Osteoblast (primary cell): Measurements from ENCODE around the gene TRIM23. TPM values are rescaled to one million over a fixed set of nuclear protein-coding genes. Genes with fewer than 3 reads are reported as not detected.

Experiments used
- DNase-seq: peaks from one replicate; pipeline ENCODE4 v3.0.0; 2011; ENCODE audit warnings: low spot score, mixed read lengths; ENCODE audit not compliant: insufficient read length; ENCODE audit errors: missing footprints
- H2AFZ ChIP-seq: 2 replicates; pipeline ENCODE4 v1.6.0; 2011; ENCODE audit warnings: mild to moderate bottlenecking, low read length
- H3K27ac ChIP-seq: 2 replicates; pipeline ENCODE4 v1.5.1; 2011; ENCODE audit warnings: mild to moderate bottlenecking, low read depth, low read length, moderate library complexity
- H3K27me3 ChIP-seq: 2 replicates; pipeline ENCODE4 v1.6.0; 2012; ENCODE audit warnings: mild to moderate bottlenecking, control low read depth, inconsistent platforms, low read length, moderate library complexity; ENCODE audit not compliant: insufficient read depth
- H3K36me3 ChIP-seq: 2 replicates; pipeline ENCODE4 v1.5.1; 2011; ENCODE audit warnings: mild to moderate bottlenecking, low read length, control low read depth, moderate library complexity; ENCODE audit not compliant: insufficient read depth
- H3K4me1 ChIP-seq: 2 replicates; pipeline ENCODE4 v1.5.1; 2011; ENCODE audit warnings: mild to moderate bottlenecking, low read length, control low read depth, moderate library complexity; ENCODE audit not compliant: insufficient read depth
- H3K4me2 ChIP-seq: 2 replicates; pipeline ENCODE4 v1.6.0; 2011; ENCODE audit warnings: mild to moderate bottlenecking, low read length; ENCODE audit not compliant: insufficient read depth
- H3K4me3 ChIP-seq: fragments of 200-600 bp; sonication (generic); 3 replicates; pipeline ENCODE4 v1.5.1; 2012; ENCODE audit warnings: mild to moderate bottlenecking, low read length, inconsistent platforms; ENCODE audit not compliant: insufficient read depth
- H3K79me2 ChIP-seq: 2 replicates; pipeline ENCODE4 v1.6.0; 2012; ENCODE audit warnings: mild to moderate bottlenecking, low read length, control low read depth, inconsistent platforms; ENCODE audit not compliant: insufficient read depth
- H3K9me3 ChIP-seq: 2 replicates; pipeline ENCODE4 v1.5.1; 2011; ENCODE audit warnings: low read depth, low read length, control low read depth
- H4K20me1 ChIP-seq: 2 replicates; pipeline ENCODE4 v1.6.0; 2012; ENCODE audit warnings: mild to moderate bottlenecking, low read length, control low read depth; ENCODE audit not compliant: insufficient read depth
- small RNA-seq: library from RNA; depleted of rRNA; stranded (forward); fragments of <200 nt; gene quantifications from one replicate; pipeline ENCODE3, GENCODE V24; 2012
- total RNA-seq: library from RNA; depleted of rRNA; stranded (reverse); fragments of >200 nt; gene quantifications from 2 replicates; pipeline ENCODE4 v1.2.3, GENCODE V29; 2012
- TF ChIP-seq, protein P1 (sequence below): IDR thresholded peaks from 2 replicates; pipeline ENCODE4 v1.5.1; 2011; ENCODE audit warnings: mild to moderate bottlenecking, low read depth, low read length, moderate library complexity; ENCODE audit errors: extremely low read depth

The TRIM23 gene
- total RNA-seq, 1 donor: 30.4 TPM

DNA sequence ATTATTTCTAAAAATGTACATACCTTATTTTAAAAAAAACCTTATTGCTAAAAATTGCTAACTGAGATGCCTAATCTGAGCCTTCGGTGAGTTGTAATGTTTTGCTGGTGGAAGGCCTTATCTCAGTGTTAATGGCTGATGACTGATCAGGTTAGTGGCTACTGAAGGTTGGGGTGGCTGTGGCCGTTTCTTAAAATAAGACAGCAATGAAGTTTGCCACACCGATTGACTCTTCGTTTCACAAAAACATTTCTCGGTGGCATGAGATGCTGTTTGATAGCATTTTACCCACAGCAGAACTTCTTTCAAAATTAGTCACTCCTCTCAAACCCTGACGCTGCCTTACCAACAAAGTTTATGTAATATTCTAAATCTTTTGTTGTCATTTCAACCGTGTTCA lies 75.9 kb downstream of the TRIM23 start:
- TF ChIP-seq, protein P1, sequence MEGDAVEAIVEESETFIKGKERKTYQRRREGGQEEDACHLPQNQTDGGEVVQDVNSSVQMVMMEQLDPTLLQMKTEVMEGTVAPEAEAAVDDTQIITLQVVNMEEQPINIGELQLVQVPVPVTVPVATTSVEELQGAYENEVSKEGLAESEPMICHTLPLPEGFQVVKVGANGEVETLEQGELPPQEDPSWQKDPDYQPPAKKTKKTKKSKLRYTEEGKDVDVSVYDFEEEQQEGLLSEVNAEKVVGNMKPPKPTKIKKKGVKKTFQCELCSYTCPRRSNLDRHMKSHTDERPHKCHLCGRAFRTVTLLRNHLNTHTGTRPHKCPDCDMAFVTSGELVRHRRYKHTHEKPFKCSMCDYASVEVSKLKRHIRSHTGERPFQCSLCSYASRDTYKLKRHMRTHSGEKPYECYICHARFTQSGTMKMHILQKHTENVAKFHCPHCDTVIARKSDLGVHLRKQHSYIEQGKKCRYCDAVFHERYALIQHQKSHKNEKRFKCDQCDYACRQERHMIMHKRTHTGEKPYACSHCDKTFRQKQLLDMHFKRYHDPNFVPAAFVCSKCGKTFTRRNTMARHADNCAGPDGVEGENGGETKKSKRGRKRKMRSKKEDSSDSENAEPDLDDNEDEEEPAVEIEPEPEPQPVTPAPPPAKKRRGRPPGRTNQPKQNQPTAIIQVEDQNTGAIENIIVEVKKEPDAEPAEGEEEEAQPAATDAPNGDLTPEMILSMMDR: no peak

DNA sequence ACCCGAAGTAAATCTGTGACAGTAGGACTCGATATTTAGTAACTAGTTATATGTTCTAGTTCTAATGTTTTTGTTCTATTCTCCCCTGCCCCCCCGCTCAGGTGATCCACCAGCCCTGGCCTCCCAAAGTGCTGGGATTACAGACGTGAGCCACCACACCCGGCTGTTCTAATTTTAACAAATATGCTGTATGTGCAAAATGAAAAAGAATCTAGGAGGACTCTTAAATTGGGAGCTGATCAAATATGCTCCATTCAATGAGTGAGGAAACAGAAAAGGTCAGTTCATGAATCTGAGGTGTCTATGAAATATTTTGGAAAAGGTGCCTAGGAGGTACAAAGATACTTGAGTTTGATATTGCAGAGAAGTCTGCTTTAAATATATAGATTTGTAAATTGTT lies 78.0 kb downstream of the TRIM23 start:
- Histone ChIP-seq H4K20me1 (no peaks in the 10 kb centered on the region), H3K36me3 (peaks cover 19% of the 10 kb centered on the region), H3K27me3 (no peaks in the 10 kb centered on the region), H3K9me3 (no peaks in the 10 kb centered on the region), H3K4me1 (no peaks in the 10 kb centered on the region), H3K4me2 (no peak overlapping the region), H3K79me2 (no peaks in the 10 kb centered on the region), H3K27ac (no peak overlapping the region), H2AFZ (no peak overlapping the region), H3K4me3 (no peak overlapping the region)
- no peak for DNase-seq
- TF ChIP-seq, protein P1: no peak

More for the DNA sequence above, 75.9 kb downstream of the TRIM23 start:
- Histone ChIP-seq H3K4me1 (no peaks in the 10 kb centered on the region), H4K20me1 (no peaks in the 10 kb centered on the region), H3K4me2 (no peak overlapping the region), H3K27me3 (no peaks in the 10 kb centered on the region), H2AFZ (no peak overlapping the region), H3K27ac (no peak overlapping the region), H3K9me3 (no peaks in the 10 kb centered on the region), H3K4me3 (no peak overlapping the region), H3K79me2 (no peaks in the 10 kb centered on the region), H3K36me3 (peaks cover 9% of the 10 kb centered on the region)
- DNase-seq: no peak

DNA sequence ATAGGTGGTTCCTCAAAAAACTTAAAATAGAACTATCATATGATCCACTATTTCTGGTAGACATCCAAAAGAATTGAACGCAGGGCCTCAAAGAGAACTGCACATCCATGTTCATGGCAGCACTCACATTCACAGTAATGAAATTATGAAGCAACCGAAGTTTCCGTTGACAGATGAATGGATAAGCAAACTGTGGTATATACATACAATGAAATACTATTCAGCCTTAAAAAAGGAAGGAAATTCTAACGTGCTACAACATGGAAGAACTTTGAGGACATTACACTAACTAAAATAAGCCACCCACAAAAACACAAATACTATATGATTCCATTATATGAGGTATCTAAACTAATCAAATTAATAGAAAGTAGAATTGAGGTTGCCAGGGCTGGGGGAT lies 79.7 kb downstream of the TRIM23 start:
- H3K36me3 ChIP-seq: peaks cover 23% of the 10 kb centered on the region
- TF ChIP-seq, protein P1: no peak

DNA sequence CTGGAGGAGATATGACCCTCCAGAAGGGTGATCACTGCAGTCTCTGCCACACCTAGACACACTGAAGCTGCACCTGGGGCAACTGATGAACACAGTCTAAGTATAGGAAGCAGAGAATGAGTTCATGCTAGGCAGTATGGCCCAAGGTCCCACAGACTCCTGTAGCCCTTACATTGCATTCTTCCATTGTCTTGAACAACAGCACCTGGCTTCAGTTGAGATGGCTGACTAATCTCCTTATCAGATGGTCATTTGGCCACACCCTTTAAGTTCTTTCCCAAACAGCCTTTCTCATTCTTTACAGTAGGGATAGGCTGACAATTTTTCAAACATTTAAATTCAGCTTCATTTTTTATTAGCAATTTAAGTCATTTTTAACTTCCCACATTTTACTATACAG lies 84.3 kb downstream of the TRIM23 start:
- Histone ChIP-seq H3K36me3 (peaks cover 16% of the 10 kb centered on the region), H3K79me2 (no peaks in the 10 kb centered on the region), H3K4me2 (no peak overlapping the region), H3K4me3 (no peak overlapping the region), H3K27ac (no peak overlapping the region), H3K4me1 (no peaks in the 10 kb centered on the region), H2AFZ (no peak overlapping the region), H3K9me3 (no peaks in the 10 kb centered on the region), H4K20me1 (no peaks in the 10 kb centered on the region), H3K27me3 (no peaks in the 10 kb centered on the region)
- TF ChIP-seq, protein P1: no peak
- peak; percentile 34 for DNase-seq

More for the DNA sequence above, 79.7 kb downstream of the TRIM23 start:
- Histone ChIP-seq H3K79me2 (no peaks in the 10 kb centered on the region), H3K27ac (no peak overlapping the region), H3K9me3 (no peaks in the 10 kb centered on the region), H3K27me3 (no peaks in the 10 kb centered on the region), H3K4me2 (no peak overlapping the region), H3K4me3 (no peak overlapping the region), H4K20me1 (no peaks in the 10 kb centered on the region), H2AFZ (no peak overlapping the region), H3K4me1 (no peaks in the 10 kb centered on the region)
- no peak for DNase-seq

Small RNAs within 50 kb of the gene (small RNA-seq; reads per million reads assigned to genes)
- gene RNU6-540P: not detected

Other genes starting within 250 kb of the TRIM23 start
- gene ADAMTS6, start 142.4 kb downstream of the TRIM23 start, total RNA-seq: 135 and 150 TPM in 2 replicates
- 8.5 and 11.9 TPM in 2 replicates for gene CENPK, start 61.2 kb downstream of the TRIM23 start, total RNA-seq
- gene PPWD1, start 61.0 kb downstream of the TRIM23 start, total RNA-seq: 35.8 and 40.1 TPM in 2 replicates
- gene SHLD3, start 694 bp upstream of the TRIM23 start, total RNA-seq: 4.3 and 4.4 TPM in 2 replicates
- gene TRAPPC13, start 694 bp upstream of the TRIM23 start, total RNA-seq: 24.2 and 26.1 TPM in 2 replicates
- gene SGTB, start 97.8 kb upstream of the TRIM23 start, total RNA-seq: 20.6 and 21.4 TPM in 2 replicates
- gene NLN, start 97.9 kb upstream of the TRIM23 start, total RNA-seq: 32.4 and 35.5 TPM in 2 replicates